ENCODE results near the gene LIG4. TPM values are rescaled to one million over a fixed set of nuclear protein-coding genes. Genes with fewer than 3 reads are reported as not detected.

The LIG4 gene
- total and polyA plus RNA-seq, 9 of the 15 experiments (the other 6 are each of a cell fraction or from before 2014, with no cell fraction given) = 1.5 to 7.8 (median 5.1) TPM

- H2AFZ ChIP-seq (ENCODE audit: low read depth, low read length) = no peak overlapping the region
- no peak overlapping the region for H3K4me3 ChIP-seq
- H3K36me3 ChIP-seq (ENCODE audit: control insufficient read depth, insufficient read depth, low read length) = no peaks in the 10 kb centered on the region
- no peak overlapping the region for H3K9ac ChIP-seq (ENCODE audit: insufficient read depth in 1 of 2, low read depth in 2 of 2, low read length in 2 of 2)
- H3K9me3 ChIP-seq (replicated peaks; ENCODE audit: control insufficient read depth, insufficient read depth, low read depth, low read length) = no peaks in the 10 kb centered on the region
- TF ChIP-seq PATZ1 (CRISPR knock-in tag; IDR thresholded peaks at IDR 0.05; ENCODE audit: borderline replicate concordance) (no peak), ZHX1 (conservative IDR thresholded peaks at IDR 0.05; ENCODE audit: low read length) (no peak)
- H3K9me1 ChIP-seq (ENCODE audit: control insufficient read depth, insufficient read depth, low read length) = no peaks in the 10 kb centered on the region
- CTCF ChIA-PET (ENCODE audit: low intra/inter-chr PET ratio) = no interaction called here
- no peak overlapping the region for H3K4me2 ChIP-seq (ENCODE audit: insufficient read depth, low read length)
- DNase-seq (ENCODE audit: extremely low read depth in 1 of 4, low spot score in 3 of 4) (no peak), ATAC-seq (no peak), FAIRE-seq (no peak)
- H3K79me2 ChIP-seq (ENCODE audit: control insufficient read depth, insufficient read depth, low read length) = no peaks in the 10 kb centered on the region
- H3K27me3 ChIP-seq (ENCODE audit: control insufficient read depth in 2 of 2, insufficient read depth in 2 of 2, low read length in 2 of 2) = no peaks in the 10 kb centered on the region
- in situ Hi-C loops (cut with MboI) = no loop called here
- intact Hi-C loops (cut with micrococcal nuclease) = no loop called here
- no peak overlapping the region for H3K27ac ChIP-seq (ENCODE audit: extremely low read depth, low read depth, low read length)
- no TSS peak for BruUV-seq (replicated peaks)
- H4K20me1 ChIP-seq (replicated peaks; ENCODE audit: control insufficient read depth, insufficient read depth, low read length) = no peaks in the 10 kb centered on the region
- H3K4me1 ChIP-seq (replicated peaks in 1 of 2; ENCODE audit: control insufficient read depth in 2 of 2, insufficient read depth in 2 of 2, low read length in 2 of 2) = no peaks in the 10 kb centered on the region
- POLR2A ChIA-PET = no interaction called here
- WGBS (ENCODE audit: insufficient coverage, low coverage, missing lambda C conversion rate) = 3% methylated on average over 5 of the region's 5 CpGs
Measured at GRCh38 chr13:108195861-108196260, 19.5 kb downstream of the LIG4 start.
